Body of pancreas (tissue), 4 donors: ENCODE results near the gene EGR1.

Experiments used
- POLR2A ChIP-seq, 3 donors: fragments of 450-650 bp; IDR thresholded peaks; one replicate each; pipeline ENCODE4 v1.6.1; 2016; ENCODE audit warnings: antibody characterized with exemption in 3 of 3, mild to moderate bottlenecking in 2 of 3
- TF ChIP-seq, protein P1 (sequence below), 7 experiments: fragments of 450-650 bp in 4 of 7; fragments of 200-600 bp in 3 of 7; sonication (generic) in 3 of 7; IDR thresholded peaks; one replicate each; pipeline ENCODE4 v1.5.1; 2016 to 2019; ENCODE audit warnings: antibody characterized with exemption in 7 of 7

DNA sequence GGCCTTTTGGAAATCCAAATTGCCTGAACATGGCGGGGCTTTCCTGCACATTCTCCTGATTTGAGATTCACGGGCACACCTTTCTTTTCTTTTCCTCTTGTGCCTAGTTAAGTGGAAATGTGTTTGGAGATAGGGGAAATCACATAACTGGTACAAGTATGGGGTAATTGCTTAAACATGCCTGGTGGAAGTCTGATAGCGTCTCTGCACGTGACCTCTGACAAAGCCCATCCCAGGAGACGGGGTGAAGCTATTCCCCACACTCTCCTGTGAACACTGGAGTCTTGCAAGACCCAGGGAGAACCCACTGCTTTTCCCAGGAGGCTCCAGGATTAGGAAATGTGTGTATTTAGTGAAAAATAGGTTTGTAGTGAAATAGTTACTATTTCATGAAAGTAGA, 29.3 kb upstream of the EGR1 start:
- no peak for TF ChIP-seq POLR2A (IDR thresholded peaks at IDR 0.05)
- TF ChIP-seq, protein P1, sequence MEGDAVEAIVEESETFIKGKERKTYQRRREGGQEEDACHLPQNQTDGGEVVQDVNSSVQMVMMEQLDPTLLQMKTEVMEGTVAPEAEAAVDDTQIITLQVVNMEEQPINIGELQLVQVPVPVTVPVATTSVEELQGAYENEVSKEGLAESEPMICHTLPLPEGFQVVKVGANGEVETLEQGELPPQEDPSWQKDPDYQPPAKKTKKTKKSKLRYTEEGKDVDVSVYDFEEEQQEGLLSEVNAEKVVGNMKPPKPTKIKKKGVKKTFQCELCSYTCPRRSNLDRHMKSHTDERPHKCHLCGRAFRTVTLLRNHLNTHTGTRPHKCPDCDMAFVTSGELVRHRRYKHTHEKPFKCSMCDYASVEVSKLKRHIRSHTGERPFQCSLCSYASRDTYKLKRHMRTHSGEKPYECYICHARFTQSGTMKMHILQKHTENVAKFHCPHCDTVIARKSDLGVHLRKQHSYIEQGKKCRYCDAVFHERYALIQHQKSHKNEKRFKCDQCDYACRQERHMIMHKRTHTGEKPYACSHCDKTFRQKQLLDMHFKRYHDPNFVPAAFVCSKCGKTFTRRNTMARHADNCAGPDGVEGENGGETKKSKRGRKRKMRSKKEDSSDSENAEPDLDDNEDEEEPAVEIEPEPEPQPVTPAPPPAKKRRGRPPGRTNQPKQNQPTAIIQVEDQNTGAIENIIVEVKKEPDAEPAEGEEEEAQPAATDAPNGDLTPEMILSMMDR (IDR thresholded peaks at IDR 0.05) = no peak
